ENCODE measurements around the gene AUTS2.

AUTS2 gene

DNA sequence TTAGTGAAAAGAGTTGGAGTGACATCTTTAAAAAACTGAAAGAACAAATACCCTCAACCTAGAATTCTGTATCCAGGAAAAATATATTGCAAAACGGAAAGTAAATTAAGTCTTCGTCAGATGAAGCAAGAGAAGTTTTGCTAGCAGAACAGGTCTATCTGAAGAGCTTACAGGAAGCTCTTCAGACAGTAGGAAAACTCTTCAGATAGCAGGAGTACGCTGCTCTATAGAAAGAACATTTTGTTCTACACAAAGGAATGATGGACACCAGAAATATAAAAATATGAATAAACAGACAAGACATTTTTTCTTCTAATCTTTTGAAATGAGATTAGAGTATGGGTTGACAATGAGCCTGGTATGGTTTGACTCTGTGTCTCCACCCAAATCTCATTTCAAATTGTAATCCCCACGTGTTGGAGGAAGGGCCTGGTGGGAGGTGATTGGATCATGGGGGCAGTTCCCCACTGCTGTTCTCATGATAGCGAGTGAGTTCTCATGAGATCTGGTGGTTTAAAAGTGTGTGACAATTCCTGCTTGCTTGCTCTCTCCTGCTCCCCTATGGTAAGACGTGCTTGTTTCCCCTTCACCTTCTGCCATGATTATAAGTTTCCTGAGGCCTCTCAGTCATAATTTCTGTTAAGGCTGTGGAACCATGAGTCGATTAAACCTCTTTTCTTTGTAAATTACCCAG, 567.3 kb downstream of the AUTS2 start:
- no peak for DNase-seq (ENCODE audit: low read depth in 2 of 2)
- H3K4me3 ChIP-seq (replicated peaks in 1 of 2; ENCODE audit: low read depth in 2 of 2, low read length in 2 of 2): no peak overlapping the region
- TF ChIP-seq, protein P1, sequence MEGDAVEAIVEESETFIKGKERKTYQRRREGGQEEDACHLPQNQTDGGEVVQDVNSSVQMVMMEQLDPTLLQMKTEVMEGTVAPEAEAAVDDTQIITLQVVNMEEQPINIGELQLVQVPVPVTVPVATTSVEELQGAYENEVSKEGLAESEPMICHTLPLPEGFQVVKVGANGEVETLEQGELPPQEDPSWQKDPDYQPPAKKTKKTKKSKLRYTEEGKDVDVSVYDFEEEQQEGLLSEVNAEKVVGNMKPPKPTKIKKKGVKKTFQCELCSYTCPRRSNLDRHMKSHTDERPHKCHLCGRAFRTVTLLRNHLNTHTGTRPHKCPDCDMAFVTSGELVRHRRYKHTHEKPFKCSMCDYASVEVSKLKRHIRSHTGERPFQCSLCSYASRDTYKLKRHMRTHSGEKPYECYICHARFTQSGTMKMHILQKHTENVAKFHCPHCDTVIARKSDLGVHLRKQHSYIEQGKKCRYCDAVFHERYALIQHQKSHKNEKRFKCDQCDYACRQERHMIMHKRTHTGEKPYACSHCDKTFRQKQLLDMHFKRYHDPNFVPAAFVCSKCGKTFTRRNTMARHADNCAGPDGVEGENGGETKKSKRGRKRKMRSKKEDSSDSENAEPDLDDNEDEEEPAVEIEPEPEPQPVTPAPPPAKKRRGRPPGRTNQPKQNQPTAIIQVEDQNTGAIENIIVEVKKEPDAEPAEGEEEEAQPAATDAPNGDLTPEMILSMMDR (IDR thresholded peaks at IDR 0.05; ENCODE audit: low read depth, low read length): no peak

DNA sequence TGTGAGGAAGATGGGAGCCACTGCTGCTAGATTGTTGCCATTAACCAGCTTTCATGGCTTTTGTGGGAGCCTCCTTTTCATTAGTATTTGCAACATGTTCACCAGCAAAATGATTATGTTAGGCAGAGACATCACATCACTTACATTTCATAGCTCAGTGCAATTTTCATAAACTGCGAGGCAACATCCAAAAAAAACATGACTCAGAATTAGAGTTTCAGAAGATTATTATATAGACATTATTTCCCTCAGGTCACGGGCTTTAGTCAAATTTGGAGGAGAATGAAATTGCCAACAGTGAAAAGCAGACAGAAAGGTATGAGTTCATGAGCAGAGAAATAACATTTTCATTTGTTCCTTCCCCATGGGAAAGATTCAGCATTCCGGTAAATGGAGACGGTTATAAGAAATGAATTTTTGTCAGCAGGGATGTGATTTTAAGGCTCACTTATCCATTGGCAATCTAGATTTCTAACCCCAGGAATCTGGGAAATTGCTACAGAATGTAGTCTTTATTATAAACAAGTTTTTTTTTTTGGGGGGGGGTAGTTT, 573.2 kb downstream of the AUTS2 start:
- TF ChIP-seq, protein P1 (IDR thresholded peaks at IDR 0.05; ENCODE audit: low read depth, low read length): no peak
- no peak overlapping the region for H3K4me3 ChIP-seq (replicated peaks in 1 of 2; ENCODE audit: low read depth in 2 of 2, low read length in 2 of 2)
- no peak for DNase-seq (ENCODE audit: low read depth in 2 of 2)

DNA sequence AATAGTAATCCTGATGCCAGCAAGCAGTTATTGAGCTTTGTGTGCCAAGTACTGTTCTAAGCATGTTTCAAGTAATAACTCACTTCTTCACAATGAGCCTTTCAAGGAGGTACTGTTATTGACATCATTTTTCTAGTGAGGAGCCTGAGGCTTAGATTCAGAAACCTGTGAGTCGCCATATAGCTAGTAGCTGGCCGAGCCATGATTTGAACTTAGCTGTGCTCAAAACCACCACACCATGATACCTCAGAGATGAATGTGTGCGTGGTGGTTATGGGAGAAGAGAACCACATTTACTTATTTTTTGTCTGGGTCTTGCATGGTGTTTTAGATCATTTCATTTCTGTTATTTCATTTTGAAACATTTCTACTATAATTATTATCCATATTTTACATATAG, 578.9 kb downstream of the AUTS2 start:
- DNase-seq (ENCODE audit: low read depth in 2 of 2): no peak
- TF ChIP-seq, protein P1 (IDR thresholded peaks at IDR 0.05; ENCODE audit: low read depth, low read length): no peak
- H3K4me3 ChIP-seq (replicated peaks in 1 of 2; ENCODE audit: low read depth in 2 of 2, low read length in 2 of 2): no peak overlapping the region

DNA sequence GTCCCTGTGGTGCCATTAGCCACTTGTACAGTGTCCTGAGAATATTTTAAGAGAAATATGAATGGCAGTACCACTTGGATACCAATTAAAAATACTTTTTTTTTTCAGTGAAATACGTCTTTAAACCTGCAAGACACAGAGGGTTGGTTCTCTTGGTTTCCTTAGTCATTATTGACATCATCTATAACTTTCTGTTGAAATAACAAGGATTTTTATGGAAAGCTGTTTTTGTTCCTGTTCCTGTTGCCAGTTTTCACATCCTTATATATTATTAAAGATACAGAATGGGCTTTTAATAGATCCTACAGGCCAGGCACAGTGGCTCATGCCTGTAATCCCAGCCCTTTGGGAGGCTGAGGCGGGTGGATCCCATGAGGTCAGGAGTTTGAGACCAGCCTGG, 579.9 kb downstream of the AUTS2 start:
- DNase-seq (ENCODE audit: low read depth in 2 of 2): no peak
- H3K4me3 ChIP-seq (replicated peaks in 1 of 2; ENCODE audit: low read depth in 2 of 2, low read length in 2 of 2): no peak overlapping the region
- TF ChIP-seq, protein P1 (IDR thresholded peaks at IDR 0.05; ENCODE audit: low read depth, low read length): no peak

DNA sequence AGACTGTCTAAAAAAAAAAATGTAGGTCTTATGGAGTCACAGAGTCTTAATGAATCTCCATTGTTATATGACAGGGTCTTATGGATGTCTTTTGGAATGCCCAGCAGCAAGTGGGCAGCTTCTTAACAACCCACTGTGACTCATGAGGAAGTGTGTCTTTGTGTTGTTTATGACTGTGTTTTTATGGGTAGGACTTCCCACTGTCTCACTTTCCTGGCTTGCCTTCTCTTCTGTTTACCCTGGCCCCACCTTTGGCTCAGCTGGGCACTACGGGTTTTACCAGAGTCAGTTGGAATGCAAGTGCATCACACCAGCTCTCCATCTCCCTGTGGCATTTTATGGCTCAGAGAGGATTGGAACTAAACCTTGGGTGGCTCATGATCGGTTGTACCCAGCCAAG, 580.5 kb downstream of the AUTS2 start:
- DNase-seq (ENCODE audit: low read depth in 2 of 2): no peak
- no peak overlapping the region for H3K4me3 ChIP-seq (replicated peaks in 1 of 2; ENCODE audit: low read depth in 2 of 2, low read length in 2 of 2)
- TF ChIP-seq, protein P1 (IDR thresholded peaks at IDR 0.05; ENCODE audit: low read depth, low read length): no peak

DNA sequence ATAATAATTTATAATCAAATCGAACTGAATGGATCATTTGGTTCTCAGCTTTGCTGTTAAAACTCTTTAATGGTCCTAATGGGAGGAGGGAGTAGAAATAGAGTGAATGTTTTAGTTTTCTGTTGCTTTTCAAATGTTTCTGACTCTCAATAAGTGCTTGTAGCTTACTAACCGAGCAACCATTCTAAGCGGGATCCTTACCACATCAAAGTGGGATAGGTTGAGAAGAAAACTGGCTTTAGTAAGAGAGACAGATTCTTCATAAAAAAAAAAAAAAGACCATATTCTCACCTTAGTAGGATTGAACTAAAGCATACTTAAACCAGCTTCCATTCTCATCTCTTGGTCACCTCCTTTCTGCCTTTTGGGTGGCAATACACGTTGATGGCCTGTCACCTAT, 584.2 kb downstream of the AUTS2 start:
- TF ChIP-seq, protein P1 (IDR thresholded peaks at IDR 0.05; ENCODE audit: low read depth, low read length): no peak
- no peak overlapping the region for H3K4me3 ChIP-seq (replicated peaks in 1 of 2; ENCODE audit: low read depth in 2 of 2, low read length in 2 of 2)
- no peak for DNase-seq (ENCODE audit: low read depth in 2 of 2)
